Pancreas (tissue), 10 donors: Measurements from ENCODE around the gene SLC8A2. TPM values are rescaled to one million over a fixed set of nuclear protein-coding genes. Genes with fewer than 3 reads are reported as not detected.
A peak's percentile ranks its signal among the peaks of the same experiment; 100 is the strongest.

ENCODE experiments used
- ATAC-seq, 4 donors: fragments of 200-7000 bp; cut with Tn5 transposase; one replicate each; pipeline versions ENCODE4 v1.8.0 to v1.9.1; 2020; ENCODE audit warnings: mild to moderate bottlenecking in 4 of 4, moderate library complexity in 4 of 4
- DNase-seq, 6 donors: peaks; one replicate each; pipeline ENCODE4 v3.0.0-alpha.2; 2020
- FAIRE-seq: peaks from 2 replicates; lab custom pipeline; 2012; peaks lifted over from hg19 to GRCh38; lab: Jason Lieb, UNC
- H3K27ac ChIP-seq, 4 donors: fragments of 200-600 bp; sonication (generic); 1 replicate in 3 of 4; 2 replicates in 1 of 4; pipeline versions ENCODE4 v1.5.0 to v1.8.0; 2020
- H3K27me3 ChIP-seq, 4 donors: fragments of 200-600 bp; one replicate each; pipeline ENCODE4 v1.8.0; 2021
- H3K36me3 ChIP-seq, 3 donors: fragments of 200-600 bp; sonication (generic) in 1 of 3; one replicate each; pipeline versions ENCODE4 v1.5.0 to v1.8.0; 2020 to 2021
- H3K4me1 ChIP-seq, 3 donors: fragments of 200-600 bp; one replicate each; pipeline ENCODE4 v1.8.0; 2021
- H3K4me3 ChIP-seq, 4 donors: fragments of 200-600 bp; sonication (generic) in 2 of 4; one replicate each; pipeline versions ENCODE4 v1.5.0 to v1.8.0; 2020 to 2021
- H3K9me3 ChIP-seq, 4 donors: fragments of 200-600 bp; one replicate each; pipeline ENCODE4 v1.8.0; 2021
- WGBS, 2 donors: extraction: QIAGEN DNeasy Blood & Tissue Kit; methylation state at CpG; one replicate each; pipeline ENCODE4 v1.1.7; 2013; 5-methylcytosine and 5-hydroxymethylcytosine counted together
- intact Hi-C, 3 donors: fragments of 100-400 bp; cut with DNase I; formaldehyde crosslinking; loops; one replicate each; pipeline versions ENCODE4 v1.11.1 to v1.14.2; 2022
- polyA plus RNA-seq, 2 donors: library from polyadenylated mRNA; stranded (reverse); fragments of 200-250 nt; gene quantifications; one replicate each; pipeline ENCODE4 v1.2.3, GENCODE V29; 2013
- total RNA-seq, 6 donors: library from RNA; stranded (reverse); fragmentation: NEBNext Ultra II Directional in 4 of 6; extraction: Animal tissue kit (Norgen Biotek cat#: 25700) in 4 of 6; gene quantifications; one replicate each; pipeline versions ENCODE4 v1.2.1 to v1.2.4, GENCODE V29; 2021 to 2023
- TF ChIP-seq, protein P1 (sequence below), 4 donors: fragments of 200-600 bp; sonication (generic) in 3 of 4; IDR thresholded peaks; one replicate each; pipeline versions ENCODE4 v1.5.0 to v1.8.0; 2021; ENCODE audit warnings: antibody characterized with exemption in 4 of 4
- donor health status: healthy with polysubstance abuse.
- donor health status: DM: no; HTN: no; CAD: no; lungs with moderate emphysema.
- donor health status: DM: no; HTN: no; CAD: no.
- donor health status: control.
- donor health status: control.
- donor health status: Bipolar disorder and iron deficiency.
- donor health status: DM: yes; HTN: yes; CAD: no.
- donor health status: DM: no; HTN: no; CAD: no.
- donor health status: DM: no; HTN: no; CAD: no.
- donor health status: DM: yes; HTN: yes; CAD: no.

Gene SLC8A2
- total and polyA plus RNA-seq, 8 donors = 2.6 to 8.3 (median 6.3) TPM

DNA sequence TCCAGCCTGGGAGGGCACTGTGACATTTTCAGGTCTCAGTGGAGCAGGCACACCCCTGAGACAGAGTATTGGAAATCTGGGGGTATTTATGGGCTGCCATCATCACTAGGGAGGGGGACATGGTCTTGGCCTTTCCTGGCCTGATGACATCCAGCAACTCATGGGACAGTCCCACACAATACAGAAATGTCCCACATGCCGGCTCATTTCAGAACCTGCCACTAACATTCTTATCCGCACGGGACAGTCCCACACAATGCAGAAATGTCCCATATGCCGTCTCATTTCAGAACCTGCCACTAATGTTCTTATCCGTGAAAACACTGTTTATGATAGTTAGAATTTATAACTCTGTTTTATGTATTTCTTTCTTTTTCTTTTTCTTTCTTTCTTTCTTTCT, 9.8 kb downstream of the SLC8A2 start:
- no peak for FAIRE-seq
- TF ChIP-seq, protein P1, sequence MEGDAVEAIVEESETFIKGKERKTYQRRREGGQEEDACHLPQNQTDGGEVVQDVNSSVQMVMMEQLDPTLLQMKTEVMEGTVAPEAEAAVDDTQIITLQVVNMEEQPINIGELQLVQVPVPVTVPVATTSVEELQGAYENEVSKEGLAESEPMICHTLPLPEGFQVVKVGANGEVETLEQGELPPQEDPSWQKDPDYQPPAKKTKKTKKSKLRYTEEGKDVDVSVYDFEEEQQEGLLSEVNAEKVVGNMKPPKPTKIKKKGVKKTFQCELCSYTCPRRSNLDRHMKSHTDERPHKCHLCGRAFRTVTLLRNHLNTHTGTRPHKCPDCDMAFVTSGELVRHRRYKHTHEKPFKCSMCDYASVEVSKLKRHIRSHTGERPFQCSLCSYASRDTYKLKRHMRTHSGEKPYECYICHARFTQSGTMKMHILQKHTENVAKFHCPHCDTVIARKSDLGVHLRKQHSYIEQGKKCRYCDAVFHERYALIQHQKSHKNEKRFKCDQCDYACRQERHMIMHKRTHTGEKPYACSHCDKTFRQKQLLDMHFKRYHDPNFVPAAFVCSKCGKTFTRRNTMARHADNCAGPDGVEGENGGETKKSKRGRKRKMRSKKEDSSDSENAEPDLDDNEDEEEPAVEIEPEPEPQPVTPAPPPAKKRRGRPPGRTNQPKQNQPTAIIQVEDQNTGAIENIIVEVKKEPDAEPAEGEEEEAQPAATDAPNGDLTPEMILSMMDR (IDR thresholded peaks at IDR 0.05) = no peak
- no peaks in the 10 kb centered on the region for H3K27me3 ChIP-seq

DNA sequence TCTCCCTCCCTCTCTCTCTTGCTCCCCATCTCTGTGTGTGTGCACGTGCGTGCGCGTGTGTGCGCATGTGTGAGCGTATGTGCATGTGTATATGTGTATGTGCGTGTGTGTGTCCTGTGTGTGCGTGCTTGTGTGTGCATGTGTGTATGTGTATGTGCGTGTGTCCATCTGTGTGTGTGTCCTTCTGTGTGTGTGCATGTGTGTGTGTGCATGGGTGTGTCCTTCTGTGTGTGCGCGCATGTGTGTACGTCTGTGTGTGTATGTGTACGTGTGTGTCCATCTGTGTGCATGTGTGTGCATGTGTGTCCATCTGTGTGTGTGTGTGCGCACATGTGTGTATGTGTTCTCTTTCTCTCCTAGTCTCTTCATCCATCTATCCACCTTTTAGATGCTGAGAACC, 12.2 kb downstream of the SLC8A2 start:
- H3K4me3 ChIP-seq = no peak overlapping the region
- no peaks in the 10 kb centered on the region for H3K36me3 ChIP-seq
- no peaks in the 10 kb centered on the region for H3K9me3 ChIP-seq
- FAIRE-seq (no peak), DNase-seq (no peak), ATAC-seq (no peak)
- WGBS, 2 donors = 93% methylated on average over 14 of the region's 14 CpGs
- intact Hi-C loops = no loop called here
- H3K27me3 ChIP-seq = no peaks in the 10 kb centered on the region
- no peaks in the 10 kb centered on the region for H3K4me1 ChIP-seq
- H3K27ac ChIP-seq = no peak overlapping the region
- TF ChIP-seq, protein P1 (IDR thresholded peaks at IDR 0.05) = no peak

More for the DNA sequence above, 9.8 kb downstream of the SLC8A2 start:
- 78 to 90% methylated on average over 5 of the region's 5 CpGs for WGBS, 2 donors
- Histone ChIP-seq H3K4me1 (no peaks in the 10 kb centered on the region), H3K27ac (no peak overlapping the region), H3K9me3 (no peaks in the 10 kb centered on the region), H3K4me3 (no peak overlapping the region), H3K36me3 (no peaks in the 10 kb centered on the region)
- DNase-seq (no peak), ATAC-seq (no peak)
- intact Hi-C loops = no loop called here

DNA sequence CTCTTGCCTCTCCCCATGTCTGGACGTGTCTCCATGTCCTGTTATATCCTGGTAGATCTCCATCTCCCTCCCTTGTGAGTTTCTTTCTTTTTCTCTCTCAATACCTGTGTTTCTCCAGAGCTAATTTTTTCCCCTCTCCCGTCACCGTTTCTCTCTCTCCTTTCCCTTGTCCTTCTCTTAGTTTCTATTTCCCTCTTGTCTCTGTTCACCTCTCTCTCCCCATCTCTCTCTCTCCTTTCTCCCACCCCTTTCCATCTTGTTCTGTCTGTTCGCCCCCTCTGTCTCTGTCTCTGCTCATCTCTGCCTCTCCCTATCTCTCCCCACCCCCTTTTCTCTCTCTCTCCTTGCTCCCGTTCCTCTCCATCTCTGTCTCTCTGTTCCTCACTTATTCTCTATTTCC, 13.0 kb downstream of the SLC8A2 start:
- no peaks in the 10 kb centered on the region for H3K36me3 ChIP-seq
- no peaks in the 10 kb centered on the region for H3K4me1 ChIP-seq
- WGBS, 2 donors = 59 to 68% methylated on average over 5 of the region's 5 CpGs
- no peaks in the 10 kb centered on the region for H3K9me3 ChIP-seq
- intact Hi-C loops = no loop called here
- no peak for ATAC-seq
- TF ChIP-seq, protein P1 (IDR thresholded peaks at IDR 0.05) = no peak
- no peak for DNase-seq
- FAIRE-seq = no peak
- no peak overlapping the region for H3K27ac ChIP-seq
- H3K4me3 ChIP-seq = no peak overlapping the region
- no peaks in the 10 kb centered on the region for H3K27me3 ChIP-seq

DNA sequence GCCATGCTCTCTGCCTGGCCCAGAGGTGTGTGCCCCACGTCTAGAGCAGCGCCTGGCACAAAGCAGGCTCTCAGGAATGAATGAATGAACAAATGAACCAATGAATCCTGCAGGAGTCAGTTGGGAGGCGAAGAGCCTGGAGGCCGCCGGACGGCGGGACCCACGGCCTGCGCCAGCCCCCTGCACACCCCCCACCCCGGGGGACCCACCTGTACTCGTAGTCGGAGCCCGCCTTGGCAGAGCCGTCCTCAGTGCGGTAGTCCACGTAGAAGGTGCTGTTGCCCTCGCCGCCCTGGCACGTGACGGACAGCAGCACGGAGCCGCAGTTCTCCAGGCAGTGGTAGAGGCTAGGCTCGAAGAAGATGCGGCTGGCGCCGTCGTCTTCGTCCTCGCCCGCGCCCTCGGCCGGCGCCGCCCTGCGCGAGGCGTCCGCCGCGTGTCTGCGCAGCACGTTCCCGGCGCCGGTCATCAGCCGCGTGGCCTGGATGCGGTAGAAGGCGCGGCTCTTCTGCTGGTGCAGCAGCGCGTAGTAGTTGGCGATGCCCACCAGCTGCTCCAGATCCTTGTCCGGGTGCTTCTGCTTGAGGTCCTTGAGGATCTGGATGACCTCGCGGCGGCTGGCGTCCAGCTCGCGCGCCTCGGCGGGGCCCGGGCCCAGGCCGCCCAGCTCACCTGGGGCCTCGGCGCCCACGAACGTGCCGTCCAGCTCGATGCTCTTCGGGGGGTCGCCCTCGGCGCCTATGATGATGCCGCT, 14.8 kb downstream of the SLC8A2 start:
- H3K4me1 ChIP-seq = no peaks in the 10 kb centered on the region
- no peak overlapping the region for H3K4me3 ChIP-seq
- H3K36me3 ChIP-seq = no peaks in the 10 kb centered on the region
- ATAC-seq (no peak), DNase-seq (peak in 1 of 6 donors; percentile 57), FAIRE-seq (no peak)
- no peaks in the 10 kb centered on the region for H3K27me3 ChIP-seq
- TF ChIP-seq, protein P1 (IDR thresholded peaks at IDR 0.05) = no peak
- no peaks in the 10 kb centered on the region for H3K9me3 ChIP-seq
- intact Hi-C loops = no loop called here
- WGBS, 2 donors = 70 to 74% methylated on average over 71 to 77 of the region's 77 CpGs
- no peak overlapping the region for H3K27ac ChIP-seq

DNA sequence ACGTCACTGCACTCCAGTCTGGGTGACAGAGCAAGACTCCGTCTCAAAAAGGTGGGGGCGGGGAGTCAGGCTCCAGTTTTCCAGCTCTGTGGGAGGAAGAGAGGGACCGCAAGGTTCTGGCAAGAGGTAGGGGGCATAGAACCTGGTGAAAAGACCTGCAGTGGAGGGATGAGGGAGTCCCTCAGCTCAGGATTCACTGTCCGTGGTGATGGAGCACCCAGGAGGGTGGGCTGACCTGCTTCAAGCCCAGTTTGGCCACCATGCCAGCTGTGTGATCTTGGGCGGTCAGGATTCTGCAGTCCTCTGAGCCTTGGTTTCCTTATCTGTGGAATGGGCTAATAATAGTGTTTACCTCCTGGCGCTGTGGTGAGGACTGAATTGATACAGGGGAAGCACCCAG, 21.2 kb downstream of the SLC8A2 start:
- DNase-seq (peak in 1 of 6 donors; percentile 11), FAIRE-seq (no peak), ATAC-seq (no peak)
- intact Hi-C loops = no loop called here
- H3K4me1 ChIP-seq = no peaks in the 10 kb centered on the region
- no peaks in the 10 kb centered on the region for H3K36me3 ChIP-seq
- no peaks in the 10 kb centered on the region for H3K9me3 ChIP-seq
- no peaks in the 10 kb centered on the region for H3K27me3 ChIP-seq
- 65 to 74% methylated on average over 7 of the region's 7 CpGs for WGBS, 2 donors
- TF ChIP-seq, protein P1 (IDR thresholded peaks at IDR 0.05) = no peak
- H3K27ac ChIP-seq = no peak overlapping the region
- no peak overlapping the region for H3K4me3 ChIP-seq
